ENCODE results near the gene RPTOR. TPM values are rescaled to one million over a fixed set of nuclear protein-coding genes. Genes with fewer than 3 reads are reported as not detected.

The RPTOR gene
- total RNA-seq, 1 donor, result 29.8 TPM

- H3K4me1 ChIP-seq (ENCODE audit: insufficient read depth, low read length), result peaks cover 29% of the 10 kb centered on the region
- H3K9me3 ChIP-seq (ENCODE audit: low read depth, low read length), result no peaks in the 10 kb centered on the region
- no peaks in the 10 kb centered on the region for H3K27me3 ChIP-seq (ENCODE audit: insufficient read depth, low read length)
- no peak overlapping the region for H3K4me3 ChIP-seq (ENCODE audit: low read length)
These were observed 303.9 kb downstream of the RPTOR start for GRCh38 chr17:80848449-80849102.

GRCh38 chr17:80849119-80849518, 304.5 kb downstream of the RPTOR start:
- Histone ChIP-seq H3K27me3 (ENCODE audit: insufficient read depth, low read length) (no peaks in the 10 kb centered on the region), H3K9me3 (ENCODE audit: low read depth, low read length) (no peaks in the 10 kb centered on the region), H3K4me1 (ENCODE audit: insufficient read depth, low read length) (peaks cover 29% of the 10 kb centered on the region), H3K4me3 (ENCODE audit: low read length) (no peak overlapping the region)

DNA sequence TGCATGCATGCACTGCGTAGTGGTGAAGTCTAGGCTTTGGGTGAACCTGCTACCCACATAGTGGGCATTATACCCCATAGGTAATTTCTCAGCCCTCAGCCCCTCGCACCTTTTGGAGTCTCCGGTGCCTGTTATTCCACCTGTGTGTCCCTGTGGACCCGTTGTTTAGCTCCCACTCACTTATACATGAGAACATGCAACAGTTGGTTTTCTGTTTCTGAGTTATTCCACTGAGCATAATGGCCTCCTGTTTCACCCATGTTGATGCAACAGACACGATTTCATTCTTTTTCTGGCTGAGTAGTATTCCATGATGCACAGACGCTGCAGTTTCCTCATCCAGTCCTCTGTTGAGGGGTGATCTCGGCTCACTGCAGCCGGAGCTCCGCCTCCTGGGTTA, 305.5 kb downstream of the RPTOR start:
- no peaks in the 10 kb centered on the region for H3K9me3 ChIP-seq (ENCODE audit: low read depth, low read length)
- no peaks in the 10 kb centered on the region for H3K27me3 ChIP-seq (ENCODE audit: insufficient read depth, low read length)
- H3K4me1 ChIP-seq (ENCODE audit: insufficient read depth, low read length), result peaks cover 29% of the 10 kb centered on the region
- H3K4me3 ChIP-seq (ENCODE audit: low read length), result no peak overlapping the region

- Histone ChIP-seq H3K9me3 (ENCODE audit: low read depth, low read length) (no peaks in the 10 kb centered on the region), H3K4me3 (ENCODE audit: low read length) (no peak overlapping the region), H3K4me1 (ENCODE audit: insufficient read depth, low read length) (peaks cover 30% of the 10 kb centered on the region), H3K27me3 (ENCODE audit: insufficient read depth, low read length) (no peaks in the 10 kb centered on the region)
These were observed 306.2 kb downstream of the RPTOR start for GRCh38 chr17:80850817-80851216.

DNA sequence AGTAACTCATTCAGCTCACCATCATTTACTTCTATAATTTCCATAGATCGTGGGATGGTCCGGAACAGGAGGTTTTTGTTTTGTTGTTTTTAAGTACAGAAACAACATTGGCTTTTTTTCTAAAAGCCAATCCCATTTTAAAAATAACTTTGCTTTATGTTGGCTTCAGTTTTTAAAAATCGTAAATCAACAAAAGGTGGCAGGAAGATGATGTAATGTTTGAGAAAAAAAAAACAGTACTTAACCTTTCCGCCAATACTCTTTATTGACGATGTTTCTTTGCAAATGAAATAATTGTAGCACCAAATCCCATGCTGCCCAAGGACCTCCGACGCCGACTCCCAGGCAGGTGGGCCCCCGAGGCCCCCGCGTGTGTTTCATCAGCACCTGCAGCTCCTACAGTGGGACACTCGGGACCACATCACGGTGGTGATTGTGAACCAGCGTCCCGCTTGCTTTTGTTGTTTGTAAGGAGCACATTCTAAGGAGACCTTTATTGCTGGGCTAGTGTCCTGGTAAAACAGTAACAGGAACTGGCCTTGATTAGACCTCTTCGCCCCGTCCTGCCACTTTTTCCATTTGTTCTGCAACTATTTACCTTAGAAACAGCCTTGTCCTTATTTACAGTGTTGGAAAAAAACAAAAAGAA, 306.8 kb downstream of the RPTOR start:
- Histone ChIP-seq H3K4me3 (ENCODE audit: low read length) (no peak overlapping the region), H3K27me3 (ENCODE audit: insufficient read depth, low read length) (no peaks in the 10 kb centered on the region), H3K4me1 (ENCODE audit: insufficient read depth, low read length) (peaks cover 34% of the 10 kb centered on the region), H3K9me3 (ENCODE audit: low read depth, low read length) (no peaks in the 10 kb centered on the region)

DNA sequence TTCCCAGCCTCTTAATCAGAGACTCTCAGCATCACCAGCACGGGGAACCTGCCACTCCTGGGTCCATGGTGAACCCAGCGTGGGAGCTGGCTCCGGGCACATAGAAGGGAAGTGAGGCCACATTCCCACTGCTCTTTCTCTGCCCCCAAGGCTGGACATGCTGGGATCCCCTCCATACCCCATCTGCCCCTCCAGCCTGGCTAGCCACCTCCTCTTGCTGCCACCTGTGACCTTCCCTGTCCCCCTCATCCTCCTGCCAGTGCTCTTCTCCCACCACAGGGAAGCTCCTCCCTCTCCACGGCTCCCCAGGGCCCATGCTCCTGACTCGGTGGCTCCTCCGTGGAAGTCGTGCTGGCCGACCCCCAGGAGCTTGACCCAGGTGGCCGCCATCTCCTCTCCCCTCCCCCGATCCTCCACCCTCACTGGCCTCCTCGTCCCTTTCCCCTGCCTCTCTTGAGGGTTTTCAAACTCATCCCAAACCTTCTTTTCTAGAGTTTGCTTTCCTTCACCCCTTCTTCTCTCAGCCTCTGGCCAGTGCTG, 307.9 kb downstream of the RPTOR start:
- H3K4me1 ChIP-seq (ENCODE audit: insufficient read depth, low read length), result peaks cover 31% of the 10 kb centered on the region
- H3K9me3 ChIP-seq (ENCODE audit: low read depth, low read length), result no peaks in the 10 kb centered on the region
- no peaks in the 10 kb centered on the region for H3K27me3 ChIP-seq (ENCODE audit: insufficient read depth, low read length)
- no peak overlapping the region for H3K4me3 ChIP-seq (ENCODE audit: low read length)

GRCh38 chr17:80853076-80853475, 308.4 kb downstream of the RPTOR start:
- no peaks in the 10 kb centered on the region for H3K9me3 ChIP-seq (ENCODE audit: low read depth, low read length)
- H3K4me1 ChIP-seq (ENCODE audit: insufficient read depth, low read length), result peaks cover 26% of the 10 kb centered on the region
- H3K27me3 ChIP-seq (ENCODE audit: insufficient read depth, low read length), result no peaks in the 10 kb centered on the region
- no peak overlapping the region for H3K4me3 ChIP-seq (ENCODE audit: low read length)

GRCh38 chr17:80854220-80854619, 309.6 kb downstream of the RPTOR start:
- Histone ChIP-seq H3K4me1 (ENCODE audit: insufficient read depth, low read length) (peaks cover 15% of the 10 kb centered on the region), H3K27me3 (ENCODE audit: insufficient read depth, low read length) (no peaks in the 10 kb centered on the region), H3K9me3 (ENCODE audit: low read depth, low read length) (no peaks in the 10 kb centered on the region), H3K4me3 (ENCODE audit: low read length) (no peak overlapping the region)

- no peak overlapping the region for H3K4me3 ChIP-seq (ENCODE audit: low read length)
- peaks cover 18% of the 10 kb centered on the region for H3K4me1 ChIP-seq (ENCODE audit: insufficient read depth, low read length)
- no peaks in the 10 kb centered on the region for H3K27me3 ChIP-seq (ENCODE audit: insufficient read depth, low read length)
- H3K9me3 ChIP-seq (ENCODE audit: low read depth, low read length), result no peaks in the 10 kb centered on the region
These were observed 310.7 kb downstream of the RPTOR start for GRCh38 chr17:80855196-80855947.

DNA sequence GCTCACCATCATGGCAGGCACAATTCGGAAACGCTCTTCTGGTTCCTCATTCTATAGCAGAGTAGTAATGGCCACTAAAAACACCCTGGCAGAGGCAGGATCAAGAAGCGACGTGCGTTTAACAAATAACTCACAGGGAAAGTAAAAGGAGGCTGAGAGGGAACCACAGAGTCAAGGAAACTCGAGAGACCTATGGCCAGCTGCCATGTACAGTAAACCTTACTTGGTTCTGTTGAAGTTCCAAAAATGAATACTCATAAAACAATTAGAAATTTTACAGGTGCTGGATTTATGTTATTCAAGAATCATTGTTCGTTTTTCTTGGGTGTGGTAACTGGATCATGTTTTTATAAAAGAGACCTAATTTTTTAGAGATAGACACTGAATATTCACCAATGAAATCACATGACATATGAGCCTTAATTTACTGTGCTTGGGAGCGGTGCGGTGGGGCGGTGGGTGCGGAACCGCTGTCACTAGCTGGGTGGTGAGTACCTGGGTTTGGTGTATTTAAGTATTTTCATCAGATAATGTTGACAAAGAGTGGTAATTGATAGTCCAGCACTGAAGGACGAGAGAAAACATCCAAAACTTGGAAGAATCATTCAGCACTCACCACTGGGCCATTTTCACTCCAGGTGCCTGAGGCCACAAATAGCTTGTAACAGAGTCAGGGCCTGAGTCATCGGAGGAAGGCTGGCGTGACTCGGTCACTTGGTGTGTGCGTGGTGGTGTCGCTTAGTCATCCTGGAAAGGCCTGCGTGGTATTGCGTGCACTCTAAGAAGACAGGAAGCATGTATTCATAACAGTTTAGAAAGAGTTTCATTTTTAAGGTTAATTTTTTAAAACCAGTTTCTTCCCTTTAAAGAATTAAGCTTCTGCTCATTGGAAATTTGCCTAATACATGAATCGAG, 311.6 kb downstream of the RPTOR start:
- Histone ChIP-seq H3K4me1 (ENCODE audit: insufficient read depth, low read length) (peaks cover 26% of the 10 kb centered on the region), H3K4me3 (ENCODE audit: low read length) (no peak overlapping the region), H3K9me3 (ENCODE audit: low read depth, low read length) (no peaks in the 10 kb centered on the region), H3K27me3 (ENCODE audit: insufficient read depth, low read length) (no peaks in the 10 kb centered on the region)

GRCh38 chr17:80856863-80857755, 312.5 kb downstream of the RPTOR start:
- Histone ChIP-seq H3K4me3 (ENCODE audit: low read length) (no peak overlapping the region), H3K9me3 (ENCODE audit: low read depth, low read length) (no peaks in the 10 kb centered on the region), H3K27me3 (ENCODE audit: insufficient read depth, low read length) (no peaks in the 10 kb centered on the region)

DNA sequence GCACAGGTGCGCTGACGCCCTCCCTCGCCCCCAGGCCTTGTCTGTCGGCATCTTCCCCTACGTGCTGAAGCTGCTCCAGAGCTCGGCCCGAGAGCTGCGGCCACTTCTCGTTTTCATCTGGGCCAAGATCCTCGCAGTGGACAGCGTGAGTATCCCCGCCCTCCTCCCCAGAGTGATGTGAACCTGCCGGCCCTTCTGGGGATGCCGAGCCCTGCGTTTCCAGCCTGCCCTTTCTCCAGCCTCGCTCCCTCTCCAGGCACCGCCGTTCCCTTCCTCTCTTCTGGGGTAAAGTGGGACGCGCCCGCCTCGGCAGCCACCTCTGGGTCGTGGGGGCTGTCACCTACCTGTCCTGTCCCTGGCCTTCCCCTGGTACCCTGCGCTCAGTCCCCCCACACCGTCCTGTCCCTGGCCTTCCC, 313.1 kb downstream of the RPTOR start:
- Histone ChIP-seq H3K27me3 (ENCODE audit: insufficient read depth, low read length) (no peaks in the 10 kb centered on the region), H3K4me1 (ENCODE audit: insufficient read depth, low read length) (peaks cover 36% of the 10 kb centered on the region), H3K9me3 (ENCODE audit: low read depth, low read length) (no peaks in the 10 kb centered on the region), H3K4me3 (ENCODE audit: low read length) (no peak overlapping the region)

More at GRCh38 chr17:80856863-80857755, 312.5 kb downstream of the RPTOR start:
- H3K4me1 ChIP-seq (ENCODE audit: insufficient read depth, low read length), result peaks cover 35% of the 10 kb centered on the region

GRCh38 chr17:80858301-80859001, 313.8 kb downstream of the RPTOR start:
- Histone ChIP-seq H3K4me3 (ENCODE audit: low read length) (no peak overlapping the region), H3K27me3 (ENCODE audit: insufficient read depth, low read length) (no peaks in the 10 kb centered on the region), H3K4me1 (ENCODE audit: insufficient read depth, low read length) (peaks cover 36% of the 10 kb centered on the region)

More at GRCh38 chr17:80858301-80859001, 313.8 kb downstream of the RPTOR start:
- no peaks in the 10 kb centered on the region for H3K9me3 ChIP-seq (ENCODE audit: low read depth, low read length)
